ENCODE data around the gene SLC2A11. TPM values are rescaled to one million over a fixed set of nuclear protein-coding genes. Genes with fewer than 3 reads are reported as not detected.

The SLC2A11 gene
- total and polyA plus RNA-seq, 9 of the 15 experiments (the other 6 are each of a cell fraction or from before 2014, with no cell fraction given) = 0.44 to 2.7 (median 2.1) TPM

GRCh38 chr22:23888615-23889401, 31.1 kb downstream of the SLC2A11 start (continued):
- TF ChIP-seq ZNF592 (IDR thresholded peaks at IDR 0.05) = peak; percentile 22; the same call in 1 of the 2 replicates
- TF ChIP-seq ZNF354B (CRISPR knock-in tag; IDR thresholded peaks at IDR 0.05) = no peak
- no peak for TF ChIP-seq NR2C2 (CRISPR knock-in tag; IDR thresholded peaks at IDR 0.05)
- TF ChIP-seq NR2C2 (tag; IDR thresholded peaks at IDR 0.05) = 0 out of 2 replicates have a peak, but pooled peaks have one; percentile 24
- TF ChIP-seq CHD2 (IDR thresholded peaks at IDR 0.05; ENCODE audit: low read depth, low read length) = no peak
- TF ChIP-seq CTCF (IDR thresholded peaks at IDR 0.05 in 2 of 3, conservative IDR thresholded peaks at IDR 0.05 in 1 of 3; ENCODE audit: insufficient read depth in 2 of 3, low read depth in 1 of 3, low read length in 3 of 3) = peak; percentile 18 to 40 (median 32); a peak in 2 of 6 replicates
- peak; percentile 59; the same call in 1 of the 2 replicates for TF ChIP-seq DPF2 (IDR thresholded peaks at IDR 0.05)
- TF ChIP-seq ZNF79 (CRISPR knock-in tag; IDR thresholded peaks at IDR 0.05; ENCODE audit: low read depth) = no peak
- TF ChIP-seq ZC3H8 (IDR thresholded peaks at IDR 0.05) = no peak
- TF ChIP-seq ZNF780A (CRISPR knock-in tag; IDR thresholded peaks at IDR 0.05) = no peak
